WTC11 (cell line): Measurements from ENCODE around the gene ACP4. TPM values are rescaled to one million over a fixed set of nuclear protein-coding genes. Genes with fewer than 3 reads are reported as not detected.

Experiments used
- ATAC-seq: fragments of 200-7000 bp; cut with Tn5 transposase; 2 replicates; pipeline ENCODE4 v1.10.0; 2021; ENCODE audit warnings: mild to moderate bottlenecking, moderate library complexity
- CTCF ChIA-PET: fragments of 300-600 bp; sonication (Branson Sonifier 250); formaldehyde crosslinking; loops from one replicate; lab custom pipeline; 2021; ENCODE audit warnings: antibody characterized with exemption; lab: Charles Lee
- POLR2A ChIA-PET: fragments of 350-600 bp; sonication (Branson Sonifier 250); formaldehyde crosslinking; loops from one replicate; lab custom pipeline; 2021; ENCODE audit warnings: antibody characterized with exemption; lab: Charles Lee
- DNase-seq: peaks from one replicate; pipeline ENCODE4 v3.0.0; 2021; ENCODE audit warnings: low spot score
- H3K27ac Mint-ChIP-seq: 2 replicates; pipeline ENCODE4 v1.8.0; 2021; ENCODE audit warnings: mixed read lengths
- H3K27me3 Mint-ChIP-seq: 2 replicates; pipeline ENCODE4 v1.8.0; 2021; ENCODE audit warnings: low read depth, mild to moderate bottlenecking, moderate library complexity, mixed read lengths
- H3K36me3 Mint-ChIP-seq: 2 replicates; pipeline ENCODE4 v1.8.0; 2021; ENCODE audit warnings: mixed read lengths
- H3K4me1 Mint-ChIP-seq: 2 replicates; pipeline ENCODE4 v1.8.0; 2022; ENCODE audit warnings: mixed read lengths
- H3K4me3 Mint-ChIP-seq: 2 replicates; pipeline ENCODE4 v1.8.0; 2021; ENCODE audit warnings: mild to moderate bottlenecking, moderate library complexity, mixed read lengths
- H3K9me3 Mint-ChIP-seq: 2 replicates; pipeline ENCODE4 v1.8.0; 2021; ENCODE audit warnings: mixed read lengths
- AR ChIP-seq: fragments of 250-450 bp; sonication (Bioruptor Pico); IDR thresholded peaks from 2 replicates; pipeline ENCODE4 v1.9.0; 2021; ENCODE audit warnings: mild to moderate bottlenecking
- CREM ChIP-seq: sonication (generic); formaldehyde crosslinking; IDR thresholded peaks from 2 replicates; pipeline ENCODE4 v1.8.1; 2022; ENCODE audit warnings: mild to moderate bottlenecking, missing genetic modification reagents, moderate library complexity
- E2F4 ChIP-seq: sonication (generic); formaldehyde crosslinking; IDR thresholded peaks from 2 replicates; pipeline ENCODE4 v1.8.1; 2022; ENCODE audit warnings: low read depth, mild to moderate bottlenecking, moderate library complexity, missing genetic modification reagents, borderline replicate concordance
- E2F5 ChIP-seq: sonication (generic); formaldehyde crosslinking; IDR thresholded peaks from 2 replicates; pipeline ENCODE4 v1.8.1; 2022; ENCODE audit warnings: mild to moderate bottlenecking, moderate library complexity, missing genetic modification reagents
- FOXK1 ChIP-seq: sonication (generic); formaldehyde crosslinking; IDR thresholded peaks from 2 replicates; pipeline ENCODE4 v1.8.0; 2022; ENCODE audit warnings: mild to moderate bottlenecking, moderate library complexity, missing genetic modification reagents
- FOXP1 ChIP-seq: sonication (generic); formaldehyde crosslinking; IDR thresholded peaks from 2 replicates; pipeline ENCODE4 v1.8.0; 2022; ENCODE audit warnings: missing genetic modification reagents, mild to moderate bottlenecking, moderate library complexity, borderline replicate concordance
- HMGA2 ChIP-seq: fragments of 250-450 bp; sonication (Bioruptor Pico); IDR thresholded peaks from 2 replicates; pipeline ENCODE4 v1.4.0; 2021; ENCODE audit warnings: mild to moderate bottlenecking, moderate library complexity
- HMGXB4 ChIP-seq: sonication (generic); formaldehyde crosslinking; IDR thresholded peaks from 2 replicates; pipeline ENCODE4 v1.8.1; 2023; ENCODE audit warnings: mild to moderate bottlenecking, moderate library complexity, missing genetic modification reagents
- JUN ChIP-seq: sonication (generic); formaldehyde crosslinking; IDR thresholded peaks from 2 replicates; pipeline ENCODE4 v1.8.0; 2023; ENCODE audit warnings: mild to moderate bottlenecking, missing genetic modification reagents
- KAT7 ChIP-seq: sonication (generic); formaldehyde crosslinking; IDR thresholded peaks from 2 replicates; pipeline ENCODE4 v1.8.1; 2023; ENCODE audit warnings: missing genetic modification reagents, mild to moderate bottlenecking, borderline replicate concordance
- NFE2L1 ChIP-seq: sonication (generic); formaldehyde crosslinking; IDR thresholded peaks from 2 replicates; pipeline ENCODE4 v1.8.1; 2023; ENCODE audit warnings: missing genetic modification reagents
- PRRX2 ChIP-seq: fragments of 250-450 bp; sonication (Bioruptor Pico); IDR thresholded peaks from 2 replicates; pipeline ENCODE4 v1.8.0; 2021; ENCODE audit warnings: mild to moderate bottlenecking
- SMAD4 ChIP-seq: sonication (generic); formaldehyde crosslinking; IDR thresholded peaks from 2 replicates; pipeline ENCODE4 v1.8.0; 2022; ENCODE audit warnings: mild to moderate bottlenecking, missing genetic modification reagents
- SP1 ChIP-seq: sonication (generic); formaldehyde crosslinking; conservative IDR thresholded peaks from 2 replicates; pipeline ENCODE4 v1.8.1; 2022; ENCODE audit warnings: missing genetic modification reagents
- USF2 ChIP-seq: sonication (generic); formaldehyde crosslinking; IDR thresholded peaks from 2 replicates; pipeline ENCODE4 v1.8.1; 2023; ENCODE audit warnings: mild to moderate bottlenecking, missing genetic modification reagents, moderate library complexity
- ZNF219 ChIP-seq: sonication (generic); formaldehyde crosslinking; IDR thresholded peaks from 2 replicates; pipeline ENCODE4 v1.8.0; 2023; ENCODE audit warnings: missing genetic modification reagents, mild to moderate bottlenecking, borderline replicate concordance
- ZNF281 ChIP-seq: sonication (generic); formaldehyde crosslinking; IDR thresholded peaks from 2 replicates; pipeline ENCODE4 v1.8.0; 2023; ENCODE audit warnings: mild to moderate bottlenecking, missing genetic modification reagents
- ZNF396 ChIP-seq: fragments of 250-450 bp; sonication (Bioruptor Pico); IDR thresholded peaks from 2 replicates; pipeline ENCODE4 v1.8.0; 2021; ENCODE audit warnings: mild to moderate bottlenecking, moderate library complexity, borderline replicate concordance
- ZNF416 ChIP-seq: fragments of 250-450 bp; sonication (Bioruptor Pico); IDR thresholded peaks from 2 replicates; pipeline ENCODE4 v1.9.0; 2021; ENCODE audit warnings: mild to moderate bottlenecking, inconsistent platforms
- ZNF423 ChIP-seq: fragments of 250-450 bp; sonication (Bioruptor Pico); IDR thresholded peaks from 2 replicates; pipeline ENCODE4 v2.1.2; 2022; ENCODE audit warnings: mild to moderate bottlenecking, moderate library complexity
- total RNA-seq: library from RNA; stranded (reverse); gene quantifications from 3 replicates; pipeline ENCODE4 v1.2.3, GENCODE V29; 2021
- TF ChIP-seq, protein P1 (sequence below): sonication (generic); formaldehyde crosslinking; IDR thresholded peaks from 2 replicates; pipeline ENCODE4 v1.8.0; 2022; ENCODE audit warnings: mild to moderate bottlenecking, missing genetic modification reagents

ACP4 gene
- total RNA-seq, 1 experiment from 2014 or later: not detected

GRCh38 chr19:50804420-50805272 lies 14.4 kb downstream of the ACP4 start:
- Mint-ChIP-seq H3K27me3 (peaks cover 28% of the 10 kb centered on the region), H3K4me3 (peak overlapping the region; percentile 96), H3K27ac (peak overlapping the region; percentile 100), H3K36me3 (peaks cover 44% of the 10 kb centered on the region), H3K9me3 (no peaks in the 10 kb centered on the region), H3K4me1 (peaks cover 25% of the 10 kb centered on the region)
- ChIA-PET CTCF (interaction anchor here (0.6 to 2.6 kb wide), 12 partner anchors 9 to 344 kb away, joined by 3 to 13 read pairs (median 3); no protein-coding TSS in a partner anchor), POLR2A (interaction anchor here (0.6 to 1.3 kb wide), 8 partner anchors 9 to 105 kb away, joined by 3 to 6 read pairs (median 4); no protein-coding TSS in a partner anchor)
- peak; percentile 98 for DNase-seq
- peak; percentile 96 for ATAC-seq
- TF ChIP-seq, protein P1, sequence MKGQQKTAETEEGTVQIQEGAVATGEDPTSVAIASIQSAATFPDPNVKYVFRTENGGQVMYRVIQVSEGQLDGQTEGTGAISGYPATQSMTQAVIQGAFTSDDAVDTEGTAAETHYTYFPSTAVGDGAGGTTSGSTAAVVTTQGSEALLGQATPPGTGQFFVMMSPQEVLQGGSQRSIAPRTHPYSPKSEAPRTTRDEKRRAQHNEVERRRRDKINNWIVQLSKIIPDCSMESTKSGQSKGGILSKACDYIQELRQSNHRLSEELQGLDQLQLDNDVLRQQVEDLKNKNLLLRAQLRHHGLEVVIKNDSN (CRISPR knock-in tag): peak; percentile 94
- TF ChIP-seq HMGXB4 (CRISPR knock-in tag) (0 out of 2 replicates have a peak, but pooled peaks have one; percentile 56), ZNF281 (CRISPR knock-in tag) (0 out of 2 replicates have a peak, but pooled peaks have one; percentile 59), E2F5 (CRISPR knock-in tag) (peak; percentile 93), KAT7 (CRISPR knock-in tag) (0 out of 2 replicates have a peak, but pooled peaks have one; percentile 71), ZNF396 (CRISPR knock-in tag) (no peak), E2F4 (CRISPR knock-in tag) (peak; percentile 82; the same call in 1 of the 2 replicates), AR (peak; percentile 68; the same call in 1 of the 2 replicates), FOXK1 (CRISPR knock-in tag) (peak; percentile 63), SP1 (CRISPR knock-in tag) (peak; percentile 69), NFE2L1 (peak; percentile 69; the same call in 1 of the 2 replicates), ZNF416 (CRISPR knock-in tag) (peak; percentile 91), USF2 (peak; percentile 92), FOXP1 (CRISPR knock-in tag) (peak; percentile 87), ZNF219 (peak; percentile 51; the same call in 1 of the 2 replicates), HMGA2 (CRISPR knock-in tag) (no peak), ZNF423 (CRISPR knock-in tag) (0 out of 2 replicates have a peak, but pooled peaks have one; percentile 3), JUN (CRISPR knock-in tag) (peak; percentile 79; the same call in 1 of the 2 replicates), PRRX2 (CRISPR knock-in tag) (no peak; the same call in 1 of the 2 replicates), CREM (CRISPR knock-in tag) (0 out of 2 replicates have a peak, but pooled peaks have one; percentile 62), SMAD4 (CRISPR knock-in tag) (0 out of 2 replicates have a peak, but pooled peaks have one; percentile 39)
